GM19099 (cell line): ENCODE measurements around the gene SMYD3.

Source experiments
- POLR2A ChIP-seq: IDR thresholded peaks from 3 replicates; pipeline ENCODE4 v1.6.1; 2011; ENCODE audit warnings: low read depth; ENCODE audit not compliant: insufficient read length; ENCODE audit errors: extremely low read depth

The SMYD3 gene

GRCh38 chr1:246418565-246419312, 88.3 kb downstream of the SMYD3 start:
- TF ChIP-seq POLR2A: no peak

- no peak for TF ChIP-seq POLR2A
These were observed 89.1 kb downstream of the SMYD3 start for GRCh38 chr1:246417813-246418564.

DNA sequence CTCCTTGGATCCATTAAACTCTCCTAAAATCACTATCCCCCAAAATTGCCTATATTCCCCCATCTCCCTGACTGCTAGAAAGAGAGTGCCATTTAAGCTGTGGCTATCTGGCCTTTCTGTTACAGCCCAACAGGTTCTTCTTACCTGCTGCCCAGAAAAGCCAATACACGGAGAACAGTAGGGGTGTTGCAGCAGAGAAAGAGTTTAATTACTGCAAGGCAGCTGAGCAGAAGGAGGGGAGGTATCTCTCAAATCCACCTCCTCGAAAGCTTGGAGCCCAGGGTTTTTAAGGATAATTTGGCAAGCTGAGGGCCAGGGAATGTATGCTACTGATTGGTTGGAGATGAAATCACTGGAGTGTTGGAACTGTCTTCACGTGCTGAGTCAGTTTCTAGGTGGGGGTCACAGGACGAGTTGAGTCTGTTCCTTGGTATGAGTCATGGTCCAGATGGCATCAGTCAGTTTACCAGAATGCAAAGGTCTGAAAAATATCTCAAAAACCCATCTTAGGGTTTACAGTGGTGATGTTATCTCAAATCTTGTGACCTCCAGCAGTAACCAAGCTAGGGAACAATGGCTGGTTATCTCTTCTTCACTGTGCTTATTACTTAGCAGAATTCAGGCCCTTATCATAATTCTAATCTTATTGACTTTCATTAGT, 89.8 kb downstream of the SMYD3 start:
- TF ChIP-seq POLR2A: no peak

DNA sequence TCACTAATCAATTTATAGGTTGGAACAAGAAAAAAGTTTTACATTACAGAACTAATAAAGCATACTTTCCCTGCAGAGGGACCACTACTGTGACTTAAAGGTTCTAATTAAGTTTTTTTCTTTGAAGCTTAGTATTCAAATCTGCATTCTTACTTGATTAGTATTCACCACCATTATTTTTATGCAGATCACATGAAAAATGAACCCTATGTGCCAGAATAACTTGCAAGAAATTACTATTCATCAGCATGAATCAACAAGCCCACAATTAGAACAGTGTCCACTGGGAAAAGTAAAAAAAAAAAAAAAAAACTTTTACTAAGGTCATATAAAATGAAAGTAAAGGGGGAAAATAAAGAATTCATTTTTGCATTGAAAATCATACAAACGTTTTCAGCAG, 90.8 kb downstream of the SMYD3 start:
- no peak for TF ChIP-seq POLR2A

- no peak for TF ChIP-seq POLR2A
These were observed 92.1 kb downstream of the SMYD3 start for GRCh38 chr1:246415028-246415427.

- no peak for TF ChIP-seq POLR2A
These were observed 93.6 kb downstream of the SMYD3 start for GRCh38 chr1:246413430-246413829.

DNA sequence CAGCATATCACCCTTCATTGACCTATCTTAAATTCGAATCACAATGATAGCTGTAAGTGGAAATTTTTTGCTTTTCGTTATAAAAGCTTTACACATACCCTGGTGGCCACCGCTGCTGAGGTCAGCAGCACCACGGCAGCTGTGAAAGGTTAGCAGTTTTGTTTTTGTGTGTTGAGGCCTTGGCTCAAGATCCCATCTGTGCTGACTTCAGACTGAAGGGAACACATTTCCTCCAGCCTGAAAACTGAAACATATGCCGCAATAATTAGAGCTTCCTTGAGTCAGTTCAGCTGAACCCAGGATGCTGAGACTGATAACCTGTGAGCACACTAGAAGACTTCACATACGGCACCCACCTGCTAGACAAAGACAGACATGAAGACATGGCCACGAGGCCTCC, 103.0 kb downstream of the SMYD3 start:
- no peak for TF ChIP-seq POLR2A

DNA sequence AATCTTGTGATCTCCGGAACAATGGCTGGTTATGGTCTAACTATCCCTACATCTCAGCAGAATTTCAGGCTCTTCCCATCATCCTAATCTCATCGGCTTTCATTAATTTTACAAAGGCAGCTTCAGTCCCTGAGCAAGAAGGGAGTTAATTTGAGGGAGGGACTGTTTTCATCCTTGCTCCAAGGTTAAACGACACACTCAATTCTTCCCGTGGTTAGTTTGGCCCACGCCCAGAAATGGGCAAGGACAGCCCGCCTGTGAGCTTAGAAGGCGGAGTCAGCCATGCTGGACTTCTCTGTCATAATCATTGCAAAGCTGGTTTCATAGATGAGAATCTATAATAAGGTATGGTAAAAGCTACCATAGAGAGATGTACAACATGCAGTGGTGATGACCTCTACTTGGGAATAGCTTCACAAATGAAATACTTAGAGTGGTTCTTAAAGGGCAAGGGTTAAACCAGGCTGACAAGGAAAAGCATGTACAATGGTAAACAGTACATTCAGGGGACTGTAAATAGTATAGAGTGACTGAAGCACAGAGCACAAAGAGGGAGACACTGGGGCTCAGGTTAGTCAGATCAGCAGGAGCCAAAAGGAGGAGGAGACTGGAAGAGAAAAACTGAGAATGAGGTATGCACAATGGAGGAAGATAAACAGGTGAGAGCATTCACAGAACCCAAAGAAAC, 108.8 kb downstream of the SMYD3 start:
- TF ChIP-seq POLR2A: no peak

DNA sequence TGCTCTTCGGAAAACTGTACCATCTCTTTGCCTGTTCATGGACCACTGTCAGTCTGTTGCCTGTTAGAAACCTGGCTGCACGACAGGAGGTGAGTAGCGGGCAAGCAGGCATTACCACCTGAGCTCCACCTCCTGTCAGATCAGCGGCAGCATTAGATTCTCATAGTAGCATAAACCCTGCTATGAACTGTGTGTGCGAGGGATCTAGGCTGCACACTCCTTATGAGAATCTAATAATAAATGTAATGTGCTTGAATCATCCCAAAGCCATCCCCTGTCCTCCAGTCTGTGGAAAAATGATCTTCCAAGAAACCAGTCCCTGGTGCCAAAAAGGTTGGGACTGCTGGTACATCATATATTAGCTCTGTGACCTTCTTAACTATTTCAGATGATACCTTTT, 110.0 kb downstream of the SMYD3 start:
- TF ChIP-seq POLR2A: no peak

- no peak for TF ChIP-seq POLR2A
These were observed 110.8 kb downstream of the SMYD3 start for GRCh38 chr1:246396322-246396721.

GRCh38 chr1:246394121-246394520, 113.0 kb downstream of the SMYD3 start:
- TF ChIP-seq POLR2A: no peak

GRCh38 chr1:246390855-246391254, 116.2 kb downstream of the SMYD3 start:
- no peak for TF ChIP-seq POLR2A

DNA sequence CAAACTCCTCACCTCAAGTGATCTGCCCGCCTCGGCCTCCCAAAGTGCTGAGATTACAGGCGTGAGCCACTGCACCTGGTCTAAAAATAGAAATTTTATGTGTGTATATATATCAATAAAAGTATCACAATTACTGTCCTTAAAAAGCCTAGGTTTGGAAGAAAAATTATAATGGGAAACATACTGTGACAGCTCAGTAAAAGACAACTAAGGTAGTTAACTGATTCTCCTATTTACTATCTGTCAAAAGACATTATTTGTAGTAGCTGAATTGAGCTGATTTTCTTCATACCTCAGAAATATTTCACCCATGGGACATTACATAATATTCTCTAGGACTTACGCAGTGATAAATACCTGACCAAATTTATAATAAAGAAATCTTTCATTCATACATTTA, 122.5 kb downstream of the SMYD3 start:
- no peak for TF ChIP-seq POLR2A

DNA sequence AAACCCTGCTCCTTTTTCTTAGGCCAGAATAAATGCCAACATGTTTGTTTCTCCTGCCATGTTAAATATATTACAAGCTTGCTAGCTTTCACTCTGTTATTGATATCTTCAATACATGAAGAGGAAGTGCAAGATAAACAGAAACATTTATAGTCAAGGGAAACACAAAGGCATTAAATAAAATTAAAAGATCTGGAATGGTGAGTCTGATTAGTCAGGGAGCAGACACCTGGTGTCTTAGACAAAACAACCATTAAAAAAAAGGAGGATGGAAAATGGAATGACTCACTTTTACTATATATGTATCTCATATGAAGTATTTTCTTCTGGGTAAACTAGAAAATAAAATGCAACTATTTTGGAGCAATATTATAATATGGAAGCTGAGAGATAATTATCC, 123.3 kb downstream of the SMYD3 start:
- no peak for TF ChIP-seq POLR2A

DNA sequence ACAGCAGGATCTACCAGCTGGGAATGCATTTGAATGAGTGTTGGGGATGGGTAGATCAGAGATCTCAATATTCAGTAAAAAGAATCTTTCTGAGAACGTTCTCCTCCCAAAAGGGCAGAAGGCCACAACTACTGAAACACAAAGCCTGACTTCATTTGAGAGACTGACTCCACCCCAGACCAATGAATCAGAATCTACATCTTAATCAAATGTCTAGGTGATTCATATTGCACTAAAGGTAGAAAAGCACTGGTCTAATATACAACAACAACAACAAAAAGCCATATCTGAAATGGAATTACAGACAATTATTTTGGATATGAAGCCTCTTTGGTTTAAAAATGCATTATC, 123.9 kb downstream of the SMYD3 start:
- no peak for TF ChIP-seq POLR2A
